ENCODE data around the gene RAB42.
"Not testable (repeated sequence)": the region's sequence is repeated elsewhere in the genome, so short reads cannot be mapped to it uniquely, and the experiment has no call there.

The RAB42 gene

GRCh38 chr1:28591708-28592320 is at the start of gene RAB42:
Gene RAB42 (plus strand): TSS chr1:28592265. CDS start chr1:28592512, 247 bp downstream.
- no peak for DNase-seq

DNA sequence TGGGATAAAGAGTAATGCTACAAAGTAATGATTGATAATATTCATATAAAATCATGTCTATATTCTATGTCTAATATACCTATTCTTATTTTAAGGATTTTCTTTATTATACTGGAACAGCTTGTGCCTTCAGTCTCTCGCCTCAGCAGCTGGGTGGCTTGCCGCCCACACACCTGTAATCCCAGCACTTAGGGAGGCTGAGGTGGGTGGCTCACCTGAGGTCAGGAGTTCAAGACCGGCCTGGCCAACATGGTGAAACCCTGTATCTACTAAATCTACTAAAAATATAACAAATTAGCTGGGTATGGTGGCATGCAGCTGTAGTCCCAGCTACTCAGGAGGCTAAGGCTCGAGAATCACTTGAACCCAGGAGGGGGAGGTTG is 46.8 kb upstream of the RAB42 start:
- no peak for DNase-seq

DNA sequence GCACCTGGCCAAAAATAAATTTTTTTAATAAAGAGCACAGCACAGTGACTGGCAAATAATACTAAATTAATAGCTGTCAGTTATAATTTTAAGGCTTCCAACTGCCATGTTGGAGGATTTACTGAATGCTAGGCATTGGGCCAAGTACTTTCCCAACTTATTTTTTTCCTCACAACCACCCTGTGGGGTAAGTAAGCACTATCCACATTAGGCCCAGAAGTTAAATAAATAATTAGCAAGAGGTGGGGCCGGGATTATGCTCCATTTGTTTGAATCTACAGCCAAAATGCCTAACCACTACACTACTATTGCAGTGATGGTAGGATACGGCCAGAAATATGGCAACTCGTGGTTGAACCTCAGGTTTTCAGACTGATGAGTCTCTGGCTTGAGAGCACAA is 43.7 kb upstream of the RAB42 start:
- DNase-seq: no peak

DNA sequence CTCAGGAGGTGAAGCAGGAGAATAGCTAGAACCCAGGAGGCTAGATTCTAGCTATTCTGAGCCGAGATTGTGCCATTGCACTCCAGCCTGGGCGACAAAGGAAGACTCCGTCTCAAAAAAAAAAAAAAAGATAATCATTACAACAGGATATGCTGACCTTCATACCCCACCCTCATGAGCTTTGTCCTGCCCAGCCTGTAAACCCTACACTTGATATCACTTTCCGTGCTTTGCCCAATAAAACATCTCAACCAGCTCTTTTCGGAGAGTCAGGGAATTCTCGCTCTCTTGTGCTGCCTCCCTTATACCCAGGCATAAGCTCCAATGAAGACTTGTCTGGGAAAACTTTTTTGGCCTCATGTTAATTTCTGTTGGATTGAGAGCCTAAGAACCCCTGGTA is 40.7 kb upstream of the RAB42 start:
- DNase-seq: no peak

DNA sequence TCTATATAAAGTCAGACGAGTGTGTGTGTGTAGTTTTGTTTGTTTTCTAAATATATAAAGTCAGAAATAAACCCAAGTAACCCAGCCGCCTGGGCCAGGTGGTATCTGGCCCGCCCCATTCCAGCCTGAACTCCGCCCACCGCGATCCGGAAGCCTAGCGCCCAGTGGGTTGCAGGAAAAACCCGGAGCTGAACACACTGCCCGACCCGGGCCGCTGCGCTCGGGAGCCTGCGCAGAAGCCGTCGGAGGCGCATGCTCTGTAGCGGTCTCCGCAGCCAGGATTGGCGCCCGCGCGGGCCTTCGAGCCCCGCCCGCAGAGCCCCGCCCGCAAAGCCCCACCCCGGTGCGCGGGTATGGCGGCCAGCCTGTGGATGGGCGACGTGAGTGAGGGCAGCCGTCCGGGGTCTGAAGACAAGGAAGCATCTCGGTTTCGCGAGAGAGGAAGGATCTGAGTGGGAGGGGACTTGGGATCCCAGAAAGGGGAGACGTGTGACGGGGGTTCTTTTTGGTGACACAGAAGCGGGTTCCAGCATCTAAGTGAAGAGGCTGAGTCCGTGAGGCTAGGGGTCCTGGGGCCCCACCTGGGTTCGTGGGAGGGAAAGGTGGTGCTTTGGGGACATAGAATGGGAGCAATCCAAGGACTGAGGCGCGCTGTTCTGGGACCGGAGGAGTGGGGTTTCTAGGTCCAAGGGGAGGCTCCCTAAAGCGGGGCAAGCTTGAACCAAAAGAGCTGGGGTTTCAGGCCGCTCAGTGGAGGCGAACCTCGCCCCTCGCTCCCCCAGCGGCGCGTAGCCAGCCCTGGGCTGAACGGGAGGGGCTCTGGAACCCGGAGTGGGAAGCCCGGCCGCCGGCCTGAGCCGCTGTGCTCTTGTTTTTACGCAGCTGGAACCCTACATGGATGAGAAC is 39.1 kb upstream of the RAB42 start, which contains the start of gene TRNAU1AP:
TRNAU1AP (plus strand) TSS at position 328 of the 906 bp plus-strand sequence; CDS start at position 354, 26 bp downstream.
- peak; percentile 74 for DNase-seq

DNA sequence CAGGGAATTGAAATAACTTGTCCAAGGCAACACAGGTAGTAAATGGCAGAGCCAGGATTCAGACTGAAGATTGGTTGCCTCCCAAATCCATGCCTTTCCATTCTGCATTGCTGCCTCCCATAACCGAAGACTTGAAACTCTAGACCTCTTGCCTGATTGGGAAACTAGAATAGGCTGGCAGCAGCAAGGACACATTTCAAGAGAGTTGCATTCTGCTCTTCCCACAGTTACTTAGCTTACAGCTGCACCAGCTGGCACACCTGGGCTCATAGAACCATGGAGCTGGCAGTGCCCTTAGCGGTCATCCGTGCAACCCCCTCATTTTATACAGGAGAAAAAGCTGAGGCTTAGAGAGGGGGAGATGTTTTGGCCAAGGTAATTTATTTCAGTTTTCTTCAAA is 31.2 kb upstream of the RAB42 start:
- no peak for DNase-seq

- DNase-seq: no peak
Observed at GRCh38 chr1:28564310-28564709, 27.8 kb upstream of the RAB42 start.

GRCh38 chr1:28565040-28565439 is 27.0 kb upstream of the RAB42 start:
- DNase-seq: no peak

DNA sequence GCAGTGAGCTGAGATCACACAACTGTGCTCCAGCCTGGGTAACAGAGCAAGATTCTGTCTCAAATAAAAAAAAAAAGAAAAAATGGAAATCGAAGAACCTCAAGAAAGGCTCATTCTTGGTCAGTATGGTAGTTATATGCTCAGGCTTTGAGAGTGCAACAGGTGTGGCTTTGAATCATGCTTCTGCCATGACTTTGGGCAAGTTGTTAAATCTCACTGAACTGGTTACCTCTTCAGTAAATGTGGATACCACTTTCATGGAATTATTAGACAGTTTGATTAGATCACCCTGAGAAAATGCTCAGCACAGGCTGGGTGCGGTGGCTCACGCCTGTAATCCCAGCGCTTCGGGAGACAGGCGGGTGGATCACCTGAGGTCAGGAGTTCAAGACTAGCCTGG is 26.3 kb upstream of the RAB42 start:
- no peak for DNase-seq

DNA sequence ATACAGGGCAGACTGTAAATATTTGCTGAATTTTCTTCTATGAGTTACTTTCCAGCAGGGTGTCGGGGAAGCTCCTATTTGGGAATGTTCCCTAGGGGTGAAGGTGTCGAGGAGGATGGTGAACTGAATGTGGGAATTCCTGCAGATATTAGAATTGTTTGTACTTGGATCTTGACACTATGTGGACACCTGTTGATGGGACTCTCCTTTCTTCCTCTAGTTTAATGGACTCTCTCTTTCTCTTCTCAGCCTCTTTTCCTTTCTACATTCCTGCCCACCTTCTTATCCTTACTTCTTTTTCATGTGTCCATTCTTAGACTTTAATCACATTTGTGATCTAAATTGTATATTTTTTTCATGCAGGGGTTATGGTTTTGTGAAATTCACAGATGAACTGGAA is 25.1 kb upstream of the RAB42 start:
- DNase-seq: no peak

- no peak for DNase-seq
Observed at GRCh38 chr1:28571911-28572310, 20.2 kb upstream of the RAB42 start.

GRCh38 chr1:28572891-28573290 is 19.2 kb upstream of the RAB42 start:
- DNase-seq: not testable (repeated sequence)

- DNase-seq: no peak
Observed at GRCh38 chr1:28573564-28573963, 18.5 kb upstream of the RAB42 start.

DNA sequence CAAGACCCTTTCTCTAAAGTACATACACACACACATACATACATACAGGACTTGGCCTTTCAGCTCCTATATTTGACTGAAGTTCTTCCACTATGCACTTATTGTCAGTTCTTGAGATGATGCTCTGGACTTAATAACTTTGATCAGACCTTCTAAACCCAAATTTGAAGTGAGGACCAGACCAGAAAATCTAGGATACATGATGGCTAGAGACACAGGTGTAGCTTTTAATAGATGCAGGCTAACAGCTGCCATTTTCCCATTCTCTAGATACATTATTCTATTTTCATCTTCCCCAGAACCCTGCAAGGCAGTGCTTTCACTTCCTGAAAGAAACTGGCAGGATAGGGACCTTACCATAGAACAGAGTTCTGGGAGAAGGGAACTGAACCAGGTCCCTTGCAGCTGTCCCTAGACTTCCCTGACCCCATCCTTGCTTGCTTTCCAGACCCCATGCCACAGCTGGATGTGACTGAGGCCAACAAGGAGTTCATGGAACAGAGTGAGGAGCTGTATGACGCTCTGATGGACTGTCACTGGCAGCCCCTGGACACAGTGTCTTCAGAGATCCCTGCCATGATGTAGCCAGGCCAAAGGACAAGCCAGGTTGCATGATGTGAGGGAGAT is 14.9 kb upstream of the RAB42 start:
- DNase-seq: no peak

DNA sequence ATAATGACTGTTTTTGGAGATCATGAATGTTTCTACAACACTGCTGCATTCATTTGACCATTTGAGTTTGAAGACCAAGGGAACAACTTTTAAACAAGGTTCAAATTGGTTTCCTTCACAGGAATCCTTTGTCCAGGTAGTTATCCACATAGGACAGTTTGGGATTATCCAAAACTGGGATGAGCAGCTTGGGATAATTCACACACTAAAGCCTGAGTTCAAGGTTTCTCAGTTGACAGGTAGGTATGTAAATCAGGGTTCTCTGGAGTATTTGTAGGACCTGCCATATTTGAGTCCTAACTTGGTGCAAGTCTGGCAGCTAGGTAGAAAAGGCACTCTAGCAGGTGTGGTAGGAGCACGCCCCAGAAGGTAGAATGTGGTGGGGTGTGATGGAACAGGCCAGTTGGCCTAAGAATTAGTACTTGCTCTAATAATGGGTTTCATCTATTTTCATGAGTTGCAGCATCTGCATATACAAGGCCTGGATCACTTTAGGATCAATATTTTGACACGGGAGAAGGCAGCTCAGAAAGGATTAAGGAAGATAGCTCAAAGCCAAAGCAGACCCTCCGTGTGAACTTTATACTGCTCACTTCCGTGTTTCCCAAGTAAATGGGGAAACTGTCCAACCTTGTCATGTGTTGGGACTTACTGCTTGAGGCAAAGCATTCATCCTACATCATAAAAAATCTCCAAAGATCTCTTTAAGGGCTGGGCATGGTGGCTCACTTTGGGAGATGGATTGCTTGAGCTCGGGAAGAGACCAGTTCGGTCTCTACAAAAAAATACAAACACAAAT is 14.1 kb upstream of the RAB42 start:
- DNase-seq: no peak

GRCh38 chr1:28578696-28579218 is 13.3 kb upstream of the RAB42 start:
- DNase-seq: no peak

DNA sequence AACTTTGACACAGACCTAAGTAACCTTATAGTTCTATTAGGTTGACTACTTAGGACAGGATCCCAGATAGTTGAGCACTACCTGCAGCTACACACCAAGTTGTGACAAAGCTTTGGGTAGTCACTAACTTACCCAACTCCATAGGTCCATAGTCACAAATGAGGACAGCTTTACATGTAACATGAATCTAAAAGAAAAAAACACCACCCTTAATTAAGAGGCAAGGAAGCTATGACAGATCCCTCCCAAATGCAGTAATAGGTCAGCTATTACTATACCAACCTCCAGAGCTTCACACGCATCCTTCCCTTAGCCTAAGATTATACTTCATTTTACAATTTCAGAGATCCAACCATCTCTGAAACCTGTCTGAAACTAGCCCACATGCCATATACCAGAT is 12.7 kb upstream of the RAB42 start:
- DNase-seq: no peak

GRCh38 chr1:28580722-28581530 is 11.1 kb upstream of the RAB42 start:
- peak; percentile 14 for DNase-seq

GRCh38 chr1:28581531-28582247 is 10.4 kb upstream of the RAB42 start:
- DNase-seq: peak; percentile 65

DNA sequence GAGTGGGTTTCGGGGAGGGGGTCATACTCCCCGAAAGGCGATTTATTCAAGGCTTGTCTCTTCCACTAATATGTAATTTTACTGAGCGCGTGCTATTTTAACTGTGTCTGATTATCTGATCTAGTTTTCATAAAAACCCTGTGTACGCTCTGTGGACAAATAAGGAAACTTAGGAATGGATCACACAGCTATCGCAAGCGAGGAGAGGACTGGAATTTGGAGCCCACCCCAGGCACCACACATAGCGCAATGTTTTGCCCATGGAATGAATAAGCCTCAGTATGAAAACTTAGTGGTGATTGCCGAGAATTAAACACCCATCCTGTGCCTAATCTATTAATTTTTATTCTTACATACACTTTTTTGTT is 9.8 kb upstream of the RAB42 start:
- DNase-seq: peak; percentile 28
